ENCODE measurements around the gene NUP98. TPM values are rescaled to one million over a fixed set of nuclear protein-coding genes. Genes with fewer than 3 reads are reported as not detected.

NUP98 gene
- polyA plus RNA-seq, 1 of the 3 experiments (the other 2 are of a cell fraction): 56.4 TPM

- H3K4me1 ChIP-seq (ENCODE audit: control insufficient read depth in 1 of 2, insufficient read depth in 2 of 2, low read depth in 1 of 2, low read length in 1 of 2): no peaks in the 10 kb centered on the region
- DNase-seq: no peak
- POLR2A ChIA-PET: no interaction called here
Observed at GRCh38 chr11:3735827-3736226, 61.5 kb downstream of the NUP98 start.

GRCh38 chr11:3732671-3733436, 64.5 kb downstream of the NUP98 start:
- Histone ChIP-seq H3K4me3 (ENCODE audit: low read depth in 2 of 2, low read length in 1 of 2) (no peak overlapping the region), H3K9me3 (no peaks in the 10 kb centered on the region), H2AFZ (ENCODE audit: low read depth) (no peak overlapping the region), H3F3A (replicated peaks; ENCODE audit: insufficient read depth) (no peaks in the 10 kb centered on the region), H3K9me2 (no peaks in the 10 kb centered on the region), H3K4me1 (ENCODE audit: control insufficient read depth in 1 of 2, insufficient read depth in 2 of 2, low read depth in 1 of 2, low read length in 1 of 2) (no peaks in the 10 kb centered on the region), H3K27ac (ENCODE audit: low read depth in 2 of 2, low read length in 1 of 2) (no peak overlapping the region), H3K79me2 (ENCODE audit: insufficient read depth) (peaks cover 38% of the 10 kb centered on the region), H3K9ac (no peak overlapping the region), H3K4me2 (no peak overlapping the region), H3K27me3 (ENCODE audit: insufficient read depth) (no peaks in the 10 kb centered on the region), H3K36me3 (replicated peaks in 1 of 2; ENCODE audit: control insufficient read depth in 1 of 2, insufficient read depth in 2 of 2, low read length in 1 of 2) (peaks cover 40 to 86% of the 10 kb centered on the region in 2 experiments), H4K20me1 (ENCODE audit: insufficient read depth) (no peaks in the 10 kb centered on the region)
- TF ChIP-seq NFIC (IDR thresholded peaks at IDR 0.05; ENCODE audit: borderline replicate concordance): no peak
- TF ChIP-seq RCOR1 (IDR thresholded peaks at IDR 0.05; ENCODE audit: low read length): no peak
- TF ChIP-seq JUND (IDR thresholded peaks at IDR 0.05): no peak
- no peak for TF ChIP-seq REST (IDR thresholded peaks at IDR 0.05; ENCODE audit: low read depth, low read length)
- TF ChIP-seq RAD21 (IDR thresholded peaks at IDR 0.05; ENCODE audit: low read length): no peak
- no peak for TF ChIP-seq PBX3 (IDR thresholded peaks at IDR 0.05)
- TF ChIP-seq NRF1 (IDR thresholded peaks at IDR 0.05; ENCODE audit: low read depth, low read length): no peak
- TF ChIP-seq YY1 (IDR thresholded peaks at IDR 0.05; ENCODE audit: low read depth): no peak
- no peak for TF ChIP-seq POLR2AphosphoS5 (IDR thresholded peaks at IDR 0.05; ENCODE audit: low read depth, low read length)
- no peak for TF ChIP-seq FOXM1 (IDR thresholded peaks at IDR 0.05; ENCODE audit: low read depth)
- TF ChIP-seq CHD2 (IDR thresholded peaks at IDR 0.05; ENCODE audit: low read length, partially characterized antibody): no peak
- no peak for TF ChIP-seq FOXJ3 (CRISPR knock-in tag; IDR thresholded peaks at IDR 0.05)
- no peak for TF ChIP-seq EZH2phosphoT487 (IDR thresholded peaks at IDR 0.05; ENCODE audit: borderline replicate concordance, low read depth)
- TF ChIP-seq GATA2 (CRISPR knock-in tag; IDR thresholded peaks at IDR 0.05): no peak
- no peak for TF ChIP-seq TCF12 (IDR thresholded peaks at IDR 0.05)
- no peak for TF ChIP-seq ZBTB33 (IDR thresholded peaks at IDR 0.05; ENCODE audit: borderline replicate concordance, low read depth)
- TF ChIP-seq USF1 (IDR thresholded peaks at IDR 0.05; ENCODE audit: borderline replicate concordance, low read depth): no peak
- POLR2A ChIA-PET: no interaction called here
- CTCF ChIA-PET: interaction anchor here (1.3 kb wide), 1 partner anchor 76 kb away, joined by 3 read pairs; no protein-coding TSS in a partner anchor
- WGBS (ENCODE audit: low lambda C conversion rate): 95% methylated on average over 8 of the region's 8 CpGs
- DNase-seq: no peak

More at GRCh38 chr11:3735827-3736226, 61.5 kb downstream of the NUP98 start:
- Histone ChIP-seq H3K27me3 (ENCODE audit: insufficient read depth) (no peaks in the 10 kb centered on the region), H3F3A (replicated peaks; ENCODE audit: insufficient read depth) (peaks cover 7% of the 10 kb centered on the region), H3K9me3 (no peaks in the 10 kb centered on the region), H4K20me1 (ENCODE audit: insufficient read depth) (no peaks in the 10 kb centered on the region), H3K79me2 (ENCODE audit: insufficient read depth) (peaks cover 31% of the 10 kb centered on the region), H3K27ac (ENCODE audit: low read depth in 2 of 2, low read length in 1 of 2) (no peak overlapping the region), H3K9me2 (no peaks in the 10 kb centered on the region), H2AFZ (ENCODE audit: low read depth) (no peak overlapping the region), H3K9ac (no peak overlapping the region), H3K36me3 (replicated peaks in 1 of 2; ENCODE audit: control insufficient read depth in 1 of 2, insufficient read depth in 2 of 2, low read length in 1 of 2) (peaks cover 37 to 88% of the 10 kb centered on the region in 2 experiments), H3K4me2 (no peak overlapping the region), H3K4me3 (ENCODE audit: low read depth in 2 of 2, low read length in 1 of 2) (no peak overlapping the region)
- no peak for TF ChIP-seq FOSL2 (IDR thresholded peaks at IDR 0.05; ENCODE audit: borderline replicate concordance, low read depth)
- 99% methylated on average over 4 of the region's 4 CpGs for WGBS (ENCODE audit: low lambda C conversion rate)
- CTCF ChIA-PET: interaction anchor here (1.1 kb wide), 1 partner anchor 72 kb away, joined by 3 read pairs; no protein-coding TSS in a partner anchor

All from SK-N-SH (cell line).